ENCODE measurements around the gene CEP128. TPM values are rescaled to one million over a fixed set of nuclear protein-coding genes. Genes with fewer than 3 reads are reported as not detected.
A peak's percentile ranks its signal among the peaks of the same experiment; 100 is the strongest.

Gene CEP128
- total RNA-seq, 2 experiments from 2014 or later = 16.4 to 17.1 TPM

DNA sequence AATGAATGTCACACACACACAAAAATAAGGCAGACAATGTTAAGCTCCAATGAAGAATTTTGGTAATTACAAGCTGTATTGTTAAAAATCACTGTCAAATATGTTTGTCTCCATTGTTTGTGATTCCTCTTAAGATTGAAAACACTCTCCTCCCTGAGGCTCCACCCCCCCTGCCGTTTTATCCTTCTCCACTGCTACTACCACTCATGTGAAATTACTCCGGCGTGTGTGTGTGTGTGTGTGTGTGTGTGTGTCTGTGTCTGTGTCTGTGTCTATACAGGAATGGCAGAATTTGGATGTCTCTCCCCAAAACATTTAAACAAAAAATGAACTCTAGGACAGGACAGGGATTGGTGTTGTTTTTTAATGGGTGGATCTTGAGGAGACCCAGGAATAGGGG lies 365.1 kb downstream of the CEP128 start:
- CTCF ChIA-PET = no interaction called here
- Mint-ChIP-seq H3K4me3 (no peak overlapping the region), H3K27ac (no peak overlapping the region), H3K9me3 (no peaks in the 10 kb centered on the region), H3K27me3 (ENCODE audit: low read depth) (no peaks in the 10 kb centered on the region), H3K4me1 (ENCODE audit: low read depth) (no peaks in the 10 kb centered on the region), H3K36me3 (ENCODE audit: low read depth) (peaks cover 7% of the 10 kb centered on the region)
- no peak for DNase-seq
- intact Hi-C loops (cut with micrococcal nuclease) = no loop called here

DNA sequence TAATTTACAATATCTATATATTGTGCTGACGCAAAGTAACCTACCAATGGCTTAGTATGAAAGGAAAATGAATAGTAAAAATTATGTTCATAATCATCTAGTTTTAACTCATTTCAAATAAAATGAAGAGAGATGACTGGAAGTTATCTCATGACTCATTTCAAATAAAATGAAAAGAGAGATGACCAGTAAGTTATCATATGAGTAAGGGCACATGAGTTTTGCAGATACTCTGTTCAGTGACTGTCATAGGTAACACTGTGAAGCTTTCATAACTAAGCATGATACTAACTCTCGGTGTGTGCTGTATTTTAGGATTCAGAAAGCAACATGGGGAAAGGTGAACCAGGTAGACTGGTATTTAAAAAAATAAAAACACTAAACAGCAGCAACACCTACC lies 365.8 kb downstream of the CEP128 start:
- CTCF ChIA-PET = no interaction called here
- H3K27ac Mint-ChIP-seq = no peak overlapping the region
- H3K4me1 Mint-ChIP-seq (ENCODE audit: low read depth) = no peaks in the 10 kb centered on the region
- intact Hi-C loops (cut with micrococcal nuclease) = no loop called here
- DNase-seq = no peak
- H3K36me3 Mint-ChIP-seq (ENCODE audit: low read depth) = peaks cover 7% of the 10 kb centered on the region
- no peak overlapping the region for H3K4me3 Mint-ChIP-seq
- no peaks in the 10 kb centered on the region for H3K27me3 Mint-ChIP-seq (ENCODE audit: low read depth)
- H3K9me3 Mint-ChIP-seq = no peaks in the 10 kb centered on the region

DNA sequence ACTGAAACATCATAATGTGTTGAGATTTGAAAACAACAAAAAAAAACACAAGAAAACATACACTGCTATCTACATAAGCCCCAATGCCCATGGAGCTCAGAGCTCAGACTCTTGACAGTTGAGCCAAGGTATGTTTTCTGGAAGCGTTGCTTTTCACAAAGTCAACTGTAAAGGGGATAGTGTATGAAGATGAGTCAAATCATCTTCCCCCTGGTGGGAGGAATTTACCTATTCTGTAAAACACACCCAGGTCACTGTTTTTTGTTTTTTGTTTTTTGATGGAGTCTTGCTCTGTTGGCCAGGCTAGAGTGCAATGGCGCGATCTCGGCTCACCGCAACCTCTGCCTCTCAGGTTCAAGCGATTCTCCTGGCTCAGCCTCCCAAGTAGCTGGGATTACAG lies 368.9 kb downstream of the CEP128 start:
- H3K36me3 Mint-ChIP-seq (ENCODE audit: low read depth) = peaks cover 4% of the 10 kb centered on the region
- intact Hi-C loops (cut with micrococcal nuclease) = no loop called here
- no peaks in the 10 kb centered on the region for H3K27me3 Mint-ChIP-seq (ENCODE audit: low read depth)
- no peaks in the 10 kb centered on the region for H3K9me3 Mint-ChIP-seq
- H3K4me1 Mint-ChIP-seq (ENCODE audit: low read depth) = peaks cover 5% of the 10 kb centered on the region
- no peak for DNase-seq
- H3K4me3 Mint-ChIP-seq = no peak overlapping the region
- CTCF ChIA-PET = interaction anchor here (0.6 to 1.8 kb wide), 2 partner anchors 14 to 81 kb away, joined by 3 read pairs; no protein-coding TSS in a partner anchor
- H3K27ac Mint-ChIP-seq = no peak overlapping the region

DNA sequence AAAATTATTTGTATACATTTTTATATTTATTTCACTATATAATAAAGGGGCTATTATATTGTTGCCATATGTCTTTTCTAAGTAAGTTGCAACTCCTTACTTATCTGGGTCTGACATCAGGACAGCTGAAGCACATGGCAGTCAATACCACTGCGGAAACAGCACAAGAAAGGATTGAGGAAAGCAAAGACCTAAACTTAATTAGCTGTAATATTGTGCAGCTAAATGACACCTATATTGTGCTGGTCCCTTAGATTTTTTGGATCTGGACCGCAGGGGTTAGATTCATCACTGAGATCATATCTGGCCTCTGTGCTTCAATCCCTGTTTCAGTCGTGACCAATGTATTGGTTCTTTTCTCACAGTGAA lies 370.6 kb downstream of the CEP128 start:
- Mint-ChIP-seq H3K9me3 (no peaks in the 10 kb centered on the region), H3K4me3 (no peak overlapping the region), H3K27me3 (ENCODE audit: low read depth) (no peaks in the 10 kb centered on the region), H3K27ac (no peak overlapping the region), H3K36me3 (ENCODE audit: low read depth) (peaks cover 1% of the 10 kb centered on the region), H3K4me1 (ENCODE audit: low read depth) (peaks cover 7% of the 10 kb centered on the region)
- CTCF ChIA-PET = interaction anchor here (0.7 to 1.8 kb wide), 2 partner anchors 16 to 25 kb away, joined by 3 read pairs; no protein-coding TSS in a partner anchor
- DNase-seq = no peak
- intact Hi-C loops (cut with micrococcal nuclease) = no loop called here

DNA sequence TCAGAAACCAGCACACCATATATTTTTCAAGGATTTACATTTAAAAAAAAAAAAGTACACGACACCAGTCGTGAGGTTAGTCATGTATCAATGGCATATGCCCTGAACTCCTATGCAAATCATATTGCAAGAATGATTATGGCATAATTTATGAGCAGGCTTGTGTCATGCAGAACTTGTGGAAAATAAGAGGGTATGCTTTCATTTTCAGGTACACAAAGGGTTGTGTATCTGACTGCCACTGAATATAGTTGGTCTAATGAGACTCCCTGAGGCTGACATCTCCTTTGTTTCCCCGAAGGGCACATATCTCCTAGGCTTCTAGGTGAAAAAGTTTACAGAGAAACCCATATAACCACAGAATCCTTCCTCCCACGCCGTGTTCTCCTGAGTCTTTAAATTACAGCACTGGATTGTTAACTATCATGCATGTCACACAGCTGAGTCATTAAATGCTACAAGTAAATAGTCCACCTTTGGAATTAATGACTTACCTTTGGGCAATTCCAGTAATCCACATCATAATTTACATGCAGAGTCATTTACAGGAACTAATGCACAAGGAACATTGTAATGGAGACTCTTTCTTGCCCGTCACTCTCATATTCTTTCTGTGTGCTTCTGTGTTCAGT lies 373.5 kb downstream of the CEP128 start:
- intact Hi-C loops (cut with micrococcal nuclease) = no loop called here
- H3K4me1 Mint-ChIP-seq (ENCODE audit: low read depth) = peaks cover 7% of the 10 kb centered on the region
- CTCF ChIA-PET = no interaction called here
- H3K27me3 Mint-ChIP-seq (ENCODE audit: low read depth) = no peaks in the 10 kb centered on the region
- no peak for DNase-seq
- H3K4me3 Mint-ChIP-seq = no peak overlapping the region
- H3K36me3 Mint-ChIP-seq (ENCODE audit: low read depth) = no peaks in the 10 kb centered on the region
- no peak overlapping the region for H3K27ac Mint-ChIP-seq
- H3K9me3 Mint-ChIP-seq = no peaks in the 10 kb centered on the region

DNA sequence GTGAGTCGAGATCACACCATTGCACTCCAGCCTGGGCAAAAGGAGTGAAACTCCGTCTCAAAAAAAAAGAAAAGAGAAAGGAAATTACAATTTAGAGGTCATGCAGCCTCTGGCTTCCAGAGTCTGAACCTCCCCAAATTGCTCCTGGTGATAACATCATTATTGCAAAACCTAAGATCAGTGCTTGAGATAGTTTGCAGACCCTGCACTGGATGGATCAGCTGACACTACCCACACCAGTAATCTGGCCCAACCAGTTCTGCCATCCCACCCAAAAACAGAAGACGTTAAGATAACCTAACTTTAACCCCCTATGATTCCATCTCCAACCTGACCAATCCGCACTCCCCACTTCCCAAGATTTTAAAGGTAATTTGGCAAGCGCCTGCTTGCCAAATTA lies 376.5 kb downstream of the CEP128 start:
- Mint-ChIP-seq H3K9me3 (no peaks in the 10 kb centered on the region), H3K4me3 (no peak overlapping the region), H3K36me3 (ENCODE audit: low read depth) (no peaks in the 10 kb centered on the region), H3K4me1 (ENCODE audit: low read depth) (peaks cover 7% of the 10 kb centered on the region), H3K27ac (peak overlapping the region; percentile 7), H3K27me3 (ENCODE audit: low read depth) (no peaks in the 10 kb centered on the region)
- intact Hi-C loops (cut with micrococcal nuclease) = no loop called here
- CTCF ChIA-PET = no interaction called here
- DNase-seq = no peak

DNA sequence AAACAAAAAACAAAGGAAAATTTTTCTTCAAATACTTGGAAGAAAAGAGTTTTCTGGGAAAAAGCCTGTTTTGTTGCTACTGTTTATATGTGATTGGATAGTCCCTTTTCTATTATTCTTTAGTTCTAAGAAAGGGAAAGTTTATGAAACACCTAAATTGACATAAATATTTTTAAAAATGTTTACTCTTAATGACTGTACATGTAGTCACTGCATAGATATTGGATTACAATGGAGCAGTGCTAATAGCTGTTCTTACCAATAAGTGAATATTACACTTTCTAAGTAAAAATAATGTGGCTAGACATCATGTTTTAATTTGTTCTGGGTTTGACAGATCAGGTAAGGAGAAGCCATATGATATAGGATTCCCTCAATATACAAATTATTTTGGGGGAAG lies 377.5 kb downstream of the CEP128 start:
- H3K9me3 Mint-ChIP-seq = no peaks in the 10 kb centered on the region
- no peaks in the 10 kb centered on the region for H3K36me3 Mint-ChIP-seq (ENCODE audit: low read depth)
- intact Hi-C loops (cut with micrococcal nuclease) = no loop called here
- DNase-seq = no peak
- no peaks in the 10 kb centered on the region for H3K27me3 Mint-ChIP-seq (ENCODE audit: low read depth)
- H3K27ac Mint-ChIP-seq = no peak overlapping the region
- CTCF ChIA-PET = no interaction called here
- peaks cover 7% of the 10 kb centered on the region for H3K4me1 Mint-ChIP-seq (ENCODE audit: low read depth)
- no peak overlapping the region for H3K4me3 Mint-ChIP-seq

DNA sequence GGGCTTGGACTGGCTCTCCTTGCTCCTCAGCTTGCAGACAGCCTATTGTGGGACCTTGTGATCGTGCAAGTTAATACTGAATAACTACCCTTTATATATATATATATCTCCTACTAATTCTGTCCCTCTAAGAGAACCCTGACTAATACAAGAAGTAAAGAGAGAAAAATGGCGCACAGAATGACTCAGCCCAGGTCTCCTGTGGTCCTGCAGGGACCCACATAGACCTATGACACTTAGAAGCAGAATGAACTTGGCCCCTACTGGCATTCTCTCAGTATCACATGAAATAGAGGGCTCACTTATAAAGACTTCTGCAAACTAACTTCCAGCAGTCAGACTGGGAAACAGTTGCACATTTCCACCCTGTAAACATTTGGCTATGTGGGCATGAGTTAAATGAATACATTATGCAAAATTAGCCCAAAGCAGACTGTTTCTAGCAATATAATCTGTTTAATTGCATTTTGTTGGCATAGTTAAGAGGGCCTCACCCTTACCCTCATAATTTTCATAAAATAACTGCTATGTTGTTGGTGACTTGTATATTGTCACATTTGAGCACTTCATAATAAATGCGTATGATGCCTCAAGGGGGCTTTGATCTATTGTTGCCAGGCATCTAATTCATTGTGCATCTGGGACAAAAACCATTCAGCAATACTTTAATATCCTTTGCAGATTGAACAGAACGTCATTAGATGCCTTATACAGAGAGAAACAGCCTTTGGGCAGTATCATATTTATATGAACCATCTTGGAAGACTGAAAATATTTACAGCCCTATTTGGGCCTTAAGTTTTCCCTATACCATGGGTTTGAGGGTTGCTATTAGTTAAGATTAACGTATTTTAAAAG lies 380.5 kb downstream of the CEP128 start:
- H3K4me3 Mint-ChIP-seq = no peak overlapping the region
- intact Hi-C loops (cut with micrococcal nuclease) = no loop called here
- no peaks in the 10 kb centered on the region for H3K9me3 Mint-ChIP-seq
- DNase-seq = no peak
- CTCF ChIA-PET = no interaction called here
- no peak overlapping the region for H3K27ac Mint-ChIP-seq
- no peaks in the 10 kb centered on the region for H3K4me1 Mint-ChIP-seq (ENCODE audit: low read depth)
- no peaks in the 10 kb centered on the region for H3K36me3 Mint-ChIP-seq (ENCODE audit: low read depth)
- no peaks in the 10 kb centered on the region for H3K27me3 Mint-ChIP-seq (ENCODE audit: low read depth)

DNA sequence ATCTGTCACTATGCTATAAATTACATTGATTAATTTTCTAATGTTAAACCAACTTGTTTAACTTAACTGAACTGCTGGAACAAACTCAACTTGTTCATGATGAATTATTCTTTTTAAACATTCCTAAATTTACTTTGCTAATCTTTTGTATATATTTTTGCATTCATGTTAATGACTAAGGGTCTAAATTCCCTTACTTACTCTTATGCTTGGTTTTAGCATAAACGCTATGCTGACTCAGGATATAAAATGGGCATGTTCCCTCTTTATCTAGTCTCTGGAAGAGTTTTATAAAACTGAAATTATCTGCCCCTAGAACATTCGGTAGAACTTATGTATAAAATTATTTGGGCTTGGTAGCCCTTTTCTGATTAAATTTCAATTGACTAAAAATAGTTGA lies 387.4 kb downstream of the CEP128 start:
- H3K4me1 Mint-ChIP-seq (ENCODE audit: low read depth) = no peaks in the 10 kb centered on the region
- no peak overlapping the region for H3K27ac Mint-ChIP-seq
- no peaks in the 10 kb centered on the region for H3K9me3 Mint-ChIP-seq
- intact Hi-C loops (cut with micrococcal nuclease) = no loop called here
- CTCF ChIA-PET = interaction anchor here (0.6 to 1.0 kb wide), 2 partner anchors 13 to 16 kb away, joined by 3 read pairs; no protein-coding TSS in a partner anchor
- no peak for DNase-seq
- H3K27me3 Mint-ChIP-seq (ENCODE audit: low read depth) = no peaks in the 10 kb centered on the region
- no peaks in the 10 kb centered on the region for H3K36me3 Mint-ChIP-seq (ENCODE audit: low read depth)
- H3K4me3 Mint-ChIP-seq = no peak overlapping the region

DNA sequence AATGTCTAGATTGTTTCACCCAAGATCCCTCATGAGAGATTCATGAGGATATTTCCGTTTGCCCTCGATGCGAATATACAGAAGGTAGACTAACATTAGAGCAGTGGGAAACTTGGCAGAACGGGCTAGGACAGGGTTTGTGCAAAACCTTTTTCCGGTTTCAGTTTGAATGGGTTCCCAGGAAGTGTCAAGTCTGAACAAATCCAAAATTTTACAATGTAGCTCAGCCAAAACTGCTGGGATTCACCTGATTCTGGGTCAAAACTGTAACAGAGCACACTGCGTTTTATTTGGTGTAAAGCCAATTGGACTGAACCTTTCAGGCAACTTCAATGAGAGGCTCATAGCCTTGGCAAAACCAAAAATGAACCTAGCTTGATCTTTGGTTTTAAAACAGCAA lies 392.4 kb downstream of the CEP128 start:
- H3K27me3 Mint-ChIP-seq (ENCODE audit: low read depth) = no peaks in the 10 kb centered on the region
- intact Hi-C loops (cut with micrococcal nuclease) = no loop called here
- CTCF ChIA-PET = no interaction called here
- no peaks in the 10 kb centered on the region for H3K9me3 Mint-ChIP-seq
- no peaks in the 10 kb centered on the region for H3K4me1 Mint-ChIP-seq (ENCODE audit: low read depth)
- no peak overlapping the region for H3K4me3 Mint-ChIP-seq
- no peak overlapping the region for H3K27ac Mint-ChIP-seq
- no peaks in the 10 kb centered on the region for H3K36me3 Mint-ChIP-seq (ENCODE audit: low read depth)
- no peak for DNase-seq

DNA sequence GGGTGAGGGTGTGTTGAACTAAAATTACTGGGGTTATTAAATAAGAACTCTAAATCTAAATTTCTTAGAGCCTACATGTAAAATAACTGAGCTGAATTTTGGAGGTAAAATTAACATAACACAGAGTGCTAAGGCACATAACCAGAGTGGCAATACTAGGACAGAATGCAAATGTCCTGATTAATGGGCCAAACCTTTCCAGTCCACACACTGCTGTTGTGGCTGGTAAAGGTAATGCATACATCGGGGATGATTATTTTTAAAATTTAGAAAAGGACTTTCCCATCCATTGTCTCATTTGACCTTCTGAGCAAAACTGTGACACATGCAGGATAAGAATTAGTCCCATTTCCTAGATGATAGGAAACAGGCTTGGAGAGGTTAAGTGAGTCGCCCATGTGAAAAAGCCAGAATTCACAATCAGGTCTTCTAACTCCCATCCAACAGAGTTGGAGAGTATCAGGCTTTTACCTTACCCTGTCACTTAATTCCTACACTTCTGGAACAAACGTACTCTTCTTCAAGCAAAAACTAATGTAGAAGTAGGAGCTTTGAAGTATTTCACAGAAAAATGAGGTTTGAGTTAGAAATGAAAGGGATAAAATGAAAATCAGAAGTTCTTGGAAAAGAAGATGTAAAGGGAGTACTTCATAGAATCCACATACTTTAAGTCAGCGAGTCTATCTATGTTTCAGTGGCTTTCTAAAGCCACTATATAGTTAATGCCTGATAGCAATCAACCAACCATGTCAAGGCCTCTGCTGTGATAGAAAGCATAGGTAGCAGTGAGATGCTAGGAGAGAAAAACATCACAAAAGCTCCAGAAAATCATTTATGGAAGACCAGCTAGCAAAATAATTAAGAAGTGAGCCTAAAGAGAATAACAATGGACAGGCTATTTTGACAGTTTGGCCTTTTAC lies 395.3 kb downstream of the CEP128 start:
- intact Hi-C loops (cut with micrococcal nuclease) = no loop called here
- Mint-ChIP-seq H3K9me3 (no peaks in the 10 kb centered on the region), H3K4me3 (no peak overlapping the region), H3K27me3 (ENCODE audit: low read depth) (no peaks in the 10 kb centered on the region), H3K4me1 (ENCODE audit: low read depth) (no peaks in the 10 kb centered on the region), H3K27ac (no peak overlapping the region), H3K36me3 (ENCODE audit: low read depth) (no peaks in the 10 kb centered on the region)
- no peak for DNase-seq
- CTCF ChIA-PET = no interaction called here

DNA sequence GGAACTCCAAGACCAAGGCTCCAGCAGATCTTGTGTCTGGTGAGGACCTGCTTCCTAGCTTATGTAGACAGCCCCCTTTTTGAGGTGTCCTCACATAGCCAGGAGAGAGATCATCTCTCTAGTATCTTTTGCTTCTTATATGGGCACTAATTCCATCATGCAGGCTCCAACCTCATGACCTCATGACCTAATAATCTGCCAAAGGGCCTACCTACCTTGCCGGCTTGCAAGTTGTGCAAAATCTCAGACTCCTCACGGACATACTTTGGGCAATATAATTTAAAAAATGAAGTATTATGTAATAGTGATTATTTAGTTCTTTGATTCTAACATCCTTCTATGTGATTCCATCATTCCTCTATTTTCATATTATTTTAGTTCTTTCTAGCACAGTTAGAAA lies 397.2 kb downstream of the CEP128 start:
- CTCF ChIA-PET = no interaction called here
- no peak overlapping the region for H3K4me3 Mint-ChIP-seq
- H3K9me3 Mint-ChIP-seq = peaks cover 12% of the 10 kb centered on the region
- no peak overlapping the region for H3K27ac Mint-ChIP-seq
- DNase-seq = no peak
- H3K4me1 Mint-ChIP-seq (ENCODE audit: low read depth) = no peaks in the 10 kb centered on the region
- H3K27me3 Mint-ChIP-seq (ENCODE audit: low read depth) = no peaks in the 10 kb centered on the region
- intact Hi-C loops (cut with micrococcal nuclease) = no loop called here
- H3K36me3 Mint-ChIP-seq (ENCODE audit: low read depth) = no peaks in the 10 kb centered on the region
